A673 (cell line): Measurements from ENCODE around the gene C11orf52.

Experiments
- EZH2 ChIP-seq: fragments of 200-600 bp; sonication (generic); IDR thresholded peaks from 2 replicates; pipeline ENCODE4 v1.6.1; 2017; ENCODE audit warnings: borderline replicate concordance, low read depth, mild to moderate bottlenecking, mixed read lengths, antibody characterized with exemption, low read length; ENCODE audit not compliant: poor library complexity, severe bottlenecking
- TF ChIP-seq, protein P1 (sequence below): fragments of 300-800, 200-600 bp; sonication (generic); conservative IDR thresholded peaks from 2 replicates; pipeline ENCODE4 v1.5.1; 2017; ENCODE audit warnings: low read depth, mild to moderate bottlenecking, antibody characterized with exemption, low read length, moderate library complexity, mixed read lengths

GRCh38 chr11:111925953-111926352 is 7.2 kb downstream of the C11orf52 start:
- no peak for TF ChIP-seq EZH2
- TF ChIP-seq, protein P1, sequence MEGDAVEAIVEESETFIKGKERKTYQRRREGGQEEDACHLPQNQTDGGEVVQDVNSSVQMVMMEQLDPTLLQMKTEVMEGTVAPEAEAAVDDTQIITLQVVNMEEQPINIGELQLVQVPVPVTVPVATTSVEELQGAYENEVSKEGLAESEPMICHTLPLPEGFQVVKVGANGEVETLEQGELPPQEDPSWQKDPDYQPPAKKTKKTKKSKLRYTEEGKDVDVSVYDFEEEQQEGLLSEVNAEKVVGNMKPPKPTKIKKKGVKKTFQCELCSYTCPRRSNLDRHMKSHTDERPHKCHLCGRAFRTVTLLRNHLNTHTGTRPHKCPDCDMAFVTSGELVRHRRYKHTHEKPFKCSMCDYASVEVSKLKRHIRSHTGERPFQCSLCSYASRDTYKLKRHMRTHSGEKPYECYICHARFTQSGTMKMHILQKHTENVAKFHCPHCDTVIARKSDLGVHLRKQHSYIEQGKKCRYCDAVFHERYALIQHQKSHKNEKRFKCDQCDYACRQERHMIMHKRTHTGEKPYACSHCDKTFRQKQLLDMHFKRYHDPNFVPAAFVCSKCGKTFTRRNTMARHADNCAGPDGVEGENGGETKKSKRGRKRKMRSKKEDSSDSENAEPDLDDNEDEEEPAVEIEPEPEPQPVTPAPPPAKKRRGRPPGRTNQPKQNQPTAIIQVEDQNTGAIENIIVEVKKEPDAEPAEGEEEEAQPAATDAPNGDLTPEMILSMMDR: no peak
